ENCODE measurements around the gene ODAD2.

DNA sequence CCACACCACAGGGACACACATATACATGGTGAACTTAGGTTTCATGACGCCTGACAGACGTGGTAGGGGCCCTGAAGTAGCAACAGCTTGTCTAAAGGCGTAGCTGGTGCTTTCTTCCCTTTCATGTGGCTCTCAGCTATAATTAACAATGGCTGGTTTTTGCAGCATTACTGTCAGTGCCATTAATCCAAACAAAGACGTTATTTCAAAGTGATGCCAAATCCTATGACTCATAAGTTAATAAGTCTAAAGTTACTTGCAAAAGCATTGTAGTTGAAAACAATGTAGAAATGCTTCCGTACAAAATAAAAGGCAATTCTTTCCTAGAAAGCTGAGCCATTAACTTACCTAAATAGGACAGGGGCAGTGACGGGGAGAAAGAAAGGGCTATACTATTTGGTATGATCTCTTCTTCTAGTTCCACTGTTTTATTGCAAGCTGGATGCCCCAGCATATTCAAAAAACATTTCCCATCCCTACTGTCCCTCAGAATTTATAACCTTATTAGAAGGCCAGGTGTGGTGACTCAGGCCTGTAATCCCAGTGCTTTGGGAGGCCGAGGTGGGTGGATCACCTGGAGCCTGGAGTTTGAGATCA, 105.4 kb downstream of the ODAD2 start:
- no peak for TF ChIP-seq ZBTB21 (CRISPR knock-in tag; IDR thresholded peaks at IDR 0.05; ENCODE audit: borderline replicate concordance)
- TF ChIP-seq CREM (CRISPR knock-in tag; IDR thresholded peaks at IDR 0.05): no peak
- TF ChIP-seq, protein P1, sequence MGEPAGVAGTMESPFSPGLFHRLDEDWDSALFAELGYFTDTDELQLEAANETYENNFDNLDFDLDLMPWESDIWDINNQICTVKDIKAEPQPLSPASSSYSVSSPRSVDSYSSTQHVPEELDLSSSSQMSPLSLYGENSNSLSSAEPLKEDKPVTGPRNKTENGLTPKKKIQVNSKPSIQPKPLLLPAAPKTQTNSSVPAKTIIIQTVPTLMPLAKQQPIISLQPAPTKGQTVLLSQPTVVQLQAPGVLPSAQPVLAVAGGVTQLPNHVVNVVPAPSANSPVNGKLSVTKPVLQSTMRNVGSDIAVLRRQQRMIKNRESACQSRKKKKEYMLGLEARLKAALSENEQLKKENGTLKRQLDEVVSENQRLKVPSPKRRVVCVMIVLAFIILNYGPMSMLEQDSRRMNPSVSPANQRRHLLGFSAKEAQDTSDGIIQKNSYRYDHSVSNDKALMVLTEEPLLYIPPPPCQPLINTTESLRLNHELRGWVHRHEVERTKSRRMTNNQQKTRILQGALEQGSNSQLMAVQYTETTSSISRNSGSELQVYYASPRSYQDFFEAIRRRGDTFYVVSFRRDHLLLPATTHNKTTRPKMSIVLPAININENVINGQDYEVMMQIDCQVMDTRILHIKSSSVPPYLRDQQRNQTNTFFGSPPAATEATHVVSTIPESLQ (CRISPR knock-in tag; IDR thresholded peaks at IDR 0.05): no peak
- no peak for TF ChIP-seq ZNF232 (CRISPR knock-in tag; IDR thresholded peaks at IDR 0.05)
- TF ChIP-seq ZNF138 (CRISPR knock-in tag; conservative IDR thresholded peaks at IDR 0.05): no peak
- TF ChIP-seq SP1 (CRISPR knock-in tag; conservative IDR thresholded peaks at IDR 0.05): no peak
- TF ChIP-seq, protein P2, sequence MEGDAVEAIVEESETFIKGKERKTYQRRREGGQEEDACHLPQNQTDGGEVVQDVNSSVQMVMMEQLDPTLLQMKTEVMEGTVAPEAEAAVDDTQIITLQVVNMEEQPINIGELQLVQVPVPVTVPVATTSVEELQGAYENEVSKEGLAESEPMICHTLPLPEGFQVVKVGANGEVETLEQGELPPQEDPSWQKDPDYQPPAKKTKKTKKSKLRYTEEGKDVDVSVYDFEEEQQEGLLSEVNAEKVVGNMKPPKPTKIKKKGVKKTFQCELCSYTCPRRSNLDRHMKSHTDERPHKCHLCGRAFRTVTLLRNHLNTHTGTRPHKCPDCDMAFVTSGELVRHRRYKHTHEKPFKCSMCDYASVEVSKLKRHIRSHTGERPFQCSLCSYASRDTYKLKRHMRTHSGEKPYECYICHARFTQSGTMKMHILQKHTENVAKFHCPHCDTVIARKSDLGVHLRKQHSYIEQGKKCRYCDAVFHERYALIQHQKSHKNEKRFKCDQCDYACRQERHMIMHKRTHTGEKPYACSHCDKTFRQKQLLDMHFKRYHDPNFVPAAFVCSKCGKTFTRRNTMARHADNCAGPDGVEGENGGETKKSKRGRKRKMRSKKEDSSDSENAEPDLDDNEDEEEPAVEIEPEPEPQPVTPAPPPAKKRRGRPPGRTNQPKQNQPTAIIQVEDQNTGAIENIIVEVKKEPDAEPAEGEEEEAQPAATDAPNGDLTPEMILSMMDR (IDR thresholded peaks at IDR 0.05): no peak

All from WTC11 (cell line).